Heart right ventricle (tissue), 16 donors: Measurements from ENCODE around the gene C16orf82. TPM values are rescaled to one million over a fixed set of nuclear protein-coding genes. Genes with fewer than 3 reads are reported as not detected.
"Not testable (repeated sequence)": the region's sequence is repeated elsewhere in the genome, so short reads cannot be mapped to it uniquely, and the experiment has no call there.

ENCODE experiments used
- ATAC-seq, 8 donors: fragments of 200-7000 bp; cut with Tn5 transposase; one replicate each; pipeline ENCODE4 v1.9.1; 2020; ENCODE audit warnings: mild to moderate bottlenecking in 8 of 8, moderate library complexity in 8 of 8, moderate number of reproducible peaks in 1 of 8
- DNase-seq, 2 donors: peaks; one replicate each; pipeline ENCODE4 v3.0.0-alpha.2; 2020
- H3K27ac ChIP-seq, 10 donors: fragments of 200-600 bp; sonication (generic) in 2 of 10; one replicate each; pipeline versions ENCODE4 v1.5.0 to v1.8.0; 2020 to 2022; ENCODE audit warnings: mild to moderate bottlenecking in 3 of 10
- H3K27me3 ChIP-seq, 7 donors: fragments of 200-600 bp; one replicate each; pipeline ENCODE4 v1.8.0; 2021 to 2022; ENCODE audit warnings: mild to moderate bottlenecking in 2 of 7
- H3K36me3 ChIP-seq, 9 donors: fragments of 200-600 bp; sonication (generic) in 1 of 9; one replicate each; pipeline versions ENCODE4 v1.5.0 to v1.8.0; 2020 to 2022; ENCODE audit warnings: mild to moderate bottlenecking in 2 of 9
- H3K4me1 ChIP-seq, 9 donors: fragments of 200-600 bp; sonication (generic) in 1 of 9; one replicate each; pipeline versions ENCODE4 v1.5.0 to v1.8.0; 2020 to 2022; ENCODE audit warnings: mild to moderate bottlenecking in 4 of 9
- H3K4me3 ChIP-seq, 10 donors: fragments of 200-600 bp; sonication (generic) in 2 of 10; one replicate each; pipeline versions ENCODE4 v1.5.0 to v1.8.0; 2020 to 2022; ENCODE audit warnings: mild to moderate bottlenecking in 7 of 10, moderate library complexity in 2 of 10
- H3K9me3 ChIP-seq, 11 donors: fragments of 200-600 bp in 10 of 11; sonication (generic) in 2 of 11; one replicate each; pipeline versions ENCODE4 v1.5.0 to v1.8.0; 2013 to 2022; ENCODE audit warnings: mild to moderate bottlenecking in 2 of 11, control low read depth in 1 of 11, moderate library complexity in 1 of 11
- CTCF ChIP-seq, 9 donors: fragments of 200-600 bp; sonication (generic) in 2 of 9; IDR thresholded peaks; one replicate each; pipeline versions ENCODE4 v1.5.0 to v1.8.0; 2021 to 2022; ENCODE audit warnings: antibody characterized with exemption in 9 of 9, mild to moderate bottlenecking in 5 of 9, moderate library complexity in 1 of 9
- WGBS, 2 donors: extraction: QIAGEN DNeasy Blood & Tissue Kit; methylation state at CpG; one replicate each; pipeline ENCODE4 v1.1.7; 2013; ENCODE audit warnings: inconsistent platforms in 1 of 2; 5-methylcytosine and 5-hydroxymethylcytosine counted together
- intact Hi-C, 10 donors: fragments of 100-400 bp; cut with DNase I; formaldehyde crosslinking; loops; one replicate each; pipeline versions ENCODE4 v1.11.1 to v1.14.2; 2022
- polyA plus RNA-seq, 2 donors: library from polyadenylated mRNA; stranded (reverse); fragments of 200-250 nt; gene quantifications; one replicate each; pipeline ENCODE4 v1.2.3, GENCODE V29; 2013
- total RNA-seq, 10 donors: library from RNA; stranded (reverse); fragmentation: NEBNext Ultra II Directional in 3 of 10; extraction: Animal tissue kit (Norgen Biotek cat#: 25700) in 3 of 10; gene quantifications; one replicate each; pipeline versions ENCODE4 v1.2.1 to v1.2.4, GENCODE V29; 2021 to 2023
- donor health status: Arrhythmogenic right ventricular cardiomyopathy.
- donor health status: ischemic (EF 13 %, LVEDD 7.1; RV severe dilation, severe dysfunction).
- donor health status: healthy with polysubstance abuse.
- donor health status: DM: no; HTN: yes; CAD: no.
- donor health status: DM: no; HTN: no; CAD: no.
- donor health status: ischemic (EF 25% LVEDD 6.9; RV normal size, moderate dysfunction).
- donor health status: ischemic (EF 25% LVEDD 5.7; RV mildly dilated, moderate dysfunction).
- donor health status: healthy.
- donor health status: DM: yes; HTN: yes; CAD: no.
- donor health status: Ischemic cardiomyopathy.
- donor health status: ischemic (EF 35%, LVEDD 5.7; RV mildly dilated, moderate dysfunction).
- donor health status: nonischemic (EF 11% LVEDD 7.7; RV severe dilation, severe dysfunction).
- donor health status: DM: yes; HTN: yes; CAD: no.
- donor health status: PGD.
- donor health status: ischemic (EF 29% LVEDD 5.4; RV normal size, mild dysfunction).
- donor health status: nonischemic (EF 23%, LVEDD 6.1; RV moderate dilation, normal function).

The C16orf82 gene
- total and polyA plus RNA-seq, 12 donors, result not detected

- Histone ChIP-seq H3K27me3 (peaks cover 5 to 70% (median 47%) of the 10 kb centered on the region in 7 donors), H3K27ac (no peak overlapping the region), H3K9me3 (no peaks in the 10 kb centered on the region), H3K36me3 (no peaks in the 10 kb centered on the region), H3K4me1 (no peaks in the 10 kb centered on the region), H3K4me3 (no peak overlapping the region)
- intact Hi-C loops, result loop anchor here in 1 of 10 donors (10.0 kb wide), 1 partner anchor 60 kb away; no protein-coding TSS in a partner anchor
- ATAC-seq, result no peak
- 60 to 69% methylated on average over 6 of the region's 6 CpGs for WGBS, 2 donors
- no peak for TF ChIP-seq CTCF (IDR thresholded peaks at IDR 0.05)
- DNase-seq, result no peak
Measured at GRCh38 chr16:27085182-27085581, 18.5 kb downstream of the C16orf82 start.

GRCh38 chr16:27086031-27086430 is 19.3 kb downstream of the C16orf82 start:
- 95% methylated on average over 9 of the region's 9 CpGs for WGBS, 2 donors
- not testable (repeated sequence) for H3K4me1 ChIP-seq, ATAC-seq, DNase-seq, H3K36me3 ChIP-seq, H3K9me3 ChIP-seq, H3K4me3 ChIP-seq, H3K27ac ChIP-seq
- intact Hi-C loops, result loop anchor here in 1 of 10 donors (10.0 kb wide), 1 partner anchor 61 kb away; no protein-coding TSS in a partner anchor
- peaks cover 5 to 67% (median 41%) of the 10 kb centered on the region in 7 donors for H3K27me3 ChIP-seq

- peaks cover 5 to 53% (median 33%) of the 10 kb centered on the region in 7 donors for H3K27me3 ChIP-seq
- intact Hi-C loops, result loop anchor here in 1 of 10 donors (10.0 kb wide), 1 partner anchor 63 kb away; no protein-coding TSS in a partner anchor
- H3K4me1 ChIP-seq, result no peaks in the 10 kb centered on the region
- TF ChIP-seq CTCF (IDR thresholded peaks at IDR 0.05), result no peak
- no peak for ATAC-seq
- no peak overlapping the region for H3K4me3 ChIP-seq
- H3K27ac ChIP-seq, result no peak overlapping the region
- WGBS, 2 donors, result 42 to 52% methylated on average over 5 of the region's 5 CpGs
- no peak for DNase-seq
- H3K9me3 ChIP-seq, result no peaks in the 10 kb centered on the region
- H3K36me3 ChIP-seq, result no peaks in the 10 kb centered on the region
Measured at GRCh38 chr16:27088216-27088615, 21.5 kb downstream of the C16orf82 start.

GRCh38 chr16:27096375-27096774 is 29.6 kb downstream of the C16orf82 start:
- WGBS, 2 donors, result 80% methylated on average over 2 of the region's 2 CpGs
- H3K27me3 ChIP-seq, result peaks cover 0 to 8% (median 0%) of the 10 kb centered on the region in 7 donors
- no peaks in the 10 kb centered on the region for H3K36me3 ChIP-seq
- H3K4me1 ChIP-seq, result peaks cover 0 to 15% (median 6%) of the 10 kb centered on the region in 9 donors
- no peak for TF ChIP-seq CTCF (IDR thresholded peaks at IDR 0.05)
- peaks cover 0 to 9% (median 0%) of the 10 kb centered on the region in 11 donors for H3K9me3 ChIP-seq
- no peak overlapping the region for H3K4me3 ChIP-seq
- no peak overlapping the region for H3K27ac ChIP-seq
- DNase-seq, result no peak
- ATAC-seq, result no peak
- intact Hi-C loops, result no loop called here

GRCh38 chr16:27097800-27098230 is 31.1 kb downstream of the C16orf82 start:
- peaks cover 0 to 9% (median 0%) of the 10 kb centered on the region in 11 donors for H3K9me3 ChIP-seq
- 31 to 49% methylated on average over 6 of the region's 6 CpGs for WGBS, 2 donors
- peaks cover 0 to 8% (median 0%) of the 10 kb centered on the region in 7 donors for H3K27me3 ChIP-seq
- TF ChIP-seq CTCF (IDR thresholded peaks at IDR 0.05), result no peak
- peak; percentile 80 to 93 (median 89) for ATAC-seq
- peaks cover 0 to 15% (median 6%) of the 10 kb centered on the region in 9 donors for H3K4me1 ChIP-seq
- intact Hi-C loops, result no loop called here
- peak overlapping the region in 6 of 10 donors; percentile 15 to 67 (median 27) for H3K27ac ChIP-seq
- peak; percentile 64 to 74 for DNase-seq
- H3K4me3 ChIP-seq, result no peak overlapping the region
- no peaks in the 10 kb centered on the region for H3K36me3 ChIP-seq
